ENCODE data around the gene TACR2.

DNA sequence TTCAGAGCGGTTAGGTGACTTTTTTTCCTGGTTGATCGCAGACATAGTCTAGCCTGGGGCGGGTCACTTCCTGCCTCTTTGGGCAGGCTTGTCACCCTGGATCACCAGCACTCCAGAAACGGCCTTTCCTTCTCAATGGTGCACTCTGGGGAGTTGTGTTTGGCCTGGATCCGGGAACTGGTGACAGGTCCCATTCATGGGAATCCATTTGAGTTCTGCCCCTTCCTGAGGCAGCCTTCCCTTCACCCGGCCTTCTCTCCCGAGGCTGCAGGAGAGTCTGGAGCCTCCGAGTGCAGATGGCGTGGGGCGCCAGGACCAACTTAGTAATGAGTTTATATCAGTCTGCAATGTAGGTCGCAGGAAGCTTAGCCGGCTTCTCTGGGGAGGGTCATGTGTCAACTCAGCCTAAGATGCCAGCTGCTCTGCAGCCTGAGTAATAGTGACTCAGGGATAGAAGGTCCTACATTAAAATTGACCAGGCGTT lies 54.2 kb downstream of the TACR2 start:
- TF ChIP-seq POLR2A (IDR thresholded peaks at IDR 0.05), result no peak
- TF ChIP-seq, protein P1, sequence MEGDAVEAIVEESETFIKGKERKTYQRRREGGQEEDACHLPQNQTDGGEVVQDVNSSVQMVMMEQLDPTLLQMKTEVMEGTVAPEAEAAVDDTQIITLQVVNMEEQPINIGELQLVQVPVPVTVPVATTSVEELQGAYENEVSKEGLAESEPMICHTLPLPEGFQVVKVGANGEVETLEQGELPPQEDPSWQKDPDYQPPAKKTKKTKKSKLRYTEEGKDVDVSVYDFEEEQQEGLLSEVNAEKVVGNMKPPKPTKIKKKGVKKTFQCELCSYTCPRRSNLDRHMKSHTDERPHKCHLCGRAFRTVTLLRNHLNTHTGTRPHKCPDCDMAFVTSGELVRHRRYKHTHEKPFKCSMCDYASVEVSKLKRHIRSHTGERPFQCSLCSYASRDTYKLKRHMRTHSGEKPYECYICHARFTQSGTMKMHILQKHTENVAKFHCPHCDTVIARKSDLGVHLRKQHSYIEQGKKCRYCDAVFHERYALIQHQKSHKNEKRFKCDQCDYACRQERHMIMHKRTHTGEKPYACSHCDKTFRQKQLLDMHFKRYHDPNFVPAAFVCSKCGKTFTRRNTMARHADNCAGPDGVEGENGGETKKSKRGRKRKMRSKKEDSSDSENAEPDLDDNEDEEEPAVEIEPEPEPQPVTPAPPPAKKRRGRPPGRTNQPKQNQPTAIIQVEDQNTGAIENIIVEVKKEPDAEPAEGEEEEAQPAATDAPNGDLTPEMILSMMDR (IDR thresholded peaks at IDR 0.05), result no peak

All from right lobe of liver (tissue), 4 donors.